Mucosa of descending colon (tissue), 3 donors: Measurements from ENCODE around the gene LBH. TPM values are rescaled to one million over a fixed set of nuclear protein-coding genes. Genes with fewer than 3 reads are reported as not detected.

Experiments
- ATAC-seq: fragments of 200-7000 bp; cut with Tn5 transposase; one replicate; pipeline ENCODE4 v1.9.1; 2020; ENCODE audit warnings: mild to moderate bottlenecking, moderate library complexity
- DNase-seq, 3 donors: peaks; one replicate each; pipeline ENCODE4 v3.0.0-alpha.2; 2020
- H3K36me3 ChIP-seq: fragments of 200-600 bp; one replicate; pipeline ENCODE4 v1.8.0; 2021; ENCODE audit warnings: low read depth, mild to moderate bottlenecking
- H3K4me1 ChIP-seq: fragments of 200-600 bp; one replicate; pipeline ENCODE4 v1.8.0; 2021; ENCODE audit warnings: low read depth, mild to moderate bottlenecking
- H3K4me3 ChIP-seq: fragments of 200-600 bp; one replicate; pipeline ENCODE4 v1.8.0; 2021; ENCODE audit warnings: mild to moderate bottlenecking
- H3K9me3 ChIP-seq: fragments of 200-600 bp; one replicate; pipeline ENCODE4 v1.8.0; 2021; ENCODE audit warnings: mild to moderate bottlenecking
- intact Hi-C, 2 donors: fragments of 100-400 bp; cut with DNase I in 1 of 2; cut with micrococcal nuclease in 1 of 2; formaldehyde crosslinking; loops; one replicate each; pipeline versions ENCODE4 v1.11.0 to v1.11.1; 2022; cut with DNase I, micrococcal nuclease
- total RNA-seq, 3 donors: library from RNA; stranded (reverse); fragmentation: NEBNext Ultra II Directional in 2 of 3; extraction: Animal tissue kit (Norgen Biotek cat#: 25700) in 2 of 3; gene quantifications; one replicate each; pipeline versions ENCODE4 v1.2.1 to v1.2.4, GENCODE V29; 2021 to 2023
- TF ChIP-seq, protein P1 (sequence below): fragments of 200-600 bp; IDR thresholded peaks from one replicate; pipeline ENCODE4 v1.8.0; 2022; ENCODE audit warnings: antibody characterized with exemption, mild to moderate bottlenecking
- donor health status: DM: no; HTN: no; CAD: no; lungs with moderate emphysema.
- donor health status: DM: no; HTN: no; CAD: no.
- donor health status: DM: no; HTN: yes; CAD: no.

The LBH gene
- total RNA-seq, 3 donors from 2014 or later, result 7.2 to 12.8 (median 12.4) TPM

DNA sequence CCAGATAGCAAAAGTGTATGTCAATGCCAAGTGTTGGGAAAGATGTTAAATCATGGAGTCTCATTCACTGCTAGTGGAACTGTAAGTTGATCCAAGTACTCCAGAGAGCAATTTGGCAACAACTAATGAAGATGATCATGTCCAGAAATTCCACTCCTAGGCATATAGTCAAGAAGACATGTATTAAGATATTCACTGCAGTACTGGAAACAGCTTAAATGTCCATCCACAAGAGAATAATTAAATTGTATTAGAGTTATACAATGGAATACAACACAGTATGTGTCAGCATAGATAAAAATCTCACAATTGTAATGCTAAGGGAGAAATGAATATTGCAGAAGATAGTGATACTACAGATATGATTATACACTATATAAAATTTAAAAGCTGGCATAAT, 15.2 kb upstream of the LBH start:
- no peaks in the 10 kb centered on the region for H3K9me3 ChIP-seq
- H3K4me3 ChIP-seq, result no peak overlapping the region
- no peak for ATAC-seq
- no peak for DNase-seq
- TF ChIP-seq, protein P1, sequence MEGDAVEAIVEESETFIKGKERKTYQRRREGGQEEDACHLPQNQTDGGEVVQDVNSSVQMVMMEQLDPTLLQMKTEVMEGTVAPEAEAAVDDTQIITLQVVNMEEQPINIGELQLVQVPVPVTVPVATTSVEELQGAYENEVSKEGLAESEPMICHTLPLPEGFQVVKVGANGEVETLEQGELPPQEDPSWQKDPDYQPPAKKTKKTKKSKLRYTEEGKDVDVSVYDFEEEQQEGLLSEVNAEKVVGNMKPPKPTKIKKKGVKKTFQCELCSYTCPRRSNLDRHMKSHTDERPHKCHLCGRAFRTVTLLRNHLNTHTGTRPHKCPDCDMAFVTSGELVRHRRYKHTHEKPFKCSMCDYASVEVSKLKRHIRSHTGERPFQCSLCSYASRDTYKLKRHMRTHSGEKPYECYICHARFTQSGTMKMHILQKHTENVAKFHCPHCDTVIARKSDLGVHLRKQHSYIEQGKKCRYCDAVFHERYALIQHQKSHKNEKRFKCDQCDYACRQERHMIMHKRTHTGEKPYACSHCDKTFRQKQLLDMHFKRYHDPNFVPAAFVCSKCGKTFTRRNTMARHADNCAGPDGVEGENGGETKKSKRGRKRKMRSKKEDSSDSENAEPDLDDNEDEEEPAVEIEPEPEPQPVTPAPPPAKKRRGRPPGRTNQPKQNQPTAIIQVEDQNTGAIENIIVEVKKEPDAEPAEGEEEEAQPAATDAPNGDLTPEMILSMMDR, result no peak
- peaks cover 15% of the 10 kb centered on the region for H3K4me1 ChIP-seq
- intact Hi-C loops, result no loop called here
- H3K36me3 ChIP-seq, result no peaks in the 10 kb centered on the region

DNA sequence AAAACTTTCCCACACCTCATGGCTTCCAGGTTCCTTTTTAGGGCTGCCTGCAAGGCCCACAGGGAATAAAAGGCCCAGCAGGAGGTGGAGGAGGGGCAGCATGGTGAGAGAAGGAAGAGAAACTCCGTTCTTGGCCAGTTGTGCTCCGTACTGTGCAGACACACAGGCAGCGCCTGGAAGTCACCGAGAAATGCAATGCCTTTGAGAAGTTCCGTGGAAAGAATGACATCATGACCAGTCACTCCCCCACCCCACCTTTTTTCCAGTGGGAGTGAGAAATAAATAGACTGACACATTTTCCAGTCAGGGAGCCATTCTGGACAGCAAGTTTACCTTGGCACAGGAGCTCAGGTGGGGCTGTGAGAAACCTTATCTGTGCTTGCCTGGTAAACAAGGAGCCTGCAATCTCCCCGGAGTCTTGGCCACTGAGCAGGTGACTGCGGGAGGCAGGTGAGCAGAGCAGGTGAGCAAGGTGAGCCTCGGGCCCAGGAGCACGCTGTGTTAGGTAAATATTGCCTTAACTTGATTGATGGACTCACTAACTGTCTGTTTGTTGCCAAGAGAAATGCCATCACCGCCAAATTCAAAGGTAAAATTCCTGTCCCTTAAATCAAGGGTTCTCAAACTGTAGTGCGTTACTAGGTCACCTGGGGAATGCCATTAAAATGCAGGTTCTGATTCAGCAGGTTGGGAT, 13.5 kb upstream of the LBH start:
- TF ChIP-seq, protein P1, result no peak
- Histone ChIP-seq H3K36me3 (no peaks in the 10 kb centered on the region), H3K9me3 (no peaks in the 10 kb centered on the region), H3K4me3 (no peak overlapping the region), H3K4me1 (peaks cover 15% of the 10 kb centered on the region)
- ATAC-seq, result peak; percentile 98
- DNase-seq, result peak; percentile 84 to 90 (median 85)
- intact Hi-C loops, result no loop called here

DNA sequence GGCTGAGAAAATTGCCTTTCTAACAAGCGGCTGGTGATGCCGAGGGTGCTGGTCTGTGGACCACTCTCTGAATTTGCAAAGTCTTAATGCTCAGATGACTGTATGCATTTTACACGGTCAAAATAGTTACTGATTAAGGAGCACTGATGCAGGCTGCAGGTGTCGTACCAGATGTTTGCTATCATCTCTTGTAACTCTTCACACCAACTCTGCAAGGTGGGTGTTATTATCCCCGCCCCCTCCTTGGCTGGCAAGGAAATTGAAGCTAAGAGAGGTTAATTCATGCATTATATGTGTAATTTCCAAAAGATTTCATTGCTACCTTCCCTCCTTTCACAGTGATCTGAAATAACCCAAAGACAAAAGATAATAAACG, 13.0 kb upstream of the LBH start:
- DNase-seq (no peak), ATAC-seq (no peak)
- H3K4me1 ChIP-seq, result peaks cover 15% of the 10 kb centered on the region
- no peak overlapping the region for H3K4me3 ChIP-seq
- no peaks in the 10 kb centered on the region for H3K9me3 ChIP-seq
- intact Hi-C loops, result no loop called here
- no peaks in the 10 kb centered on the region for H3K36me3 ChIP-seq
- TF ChIP-seq, protein P1, result no peak

DNA sequence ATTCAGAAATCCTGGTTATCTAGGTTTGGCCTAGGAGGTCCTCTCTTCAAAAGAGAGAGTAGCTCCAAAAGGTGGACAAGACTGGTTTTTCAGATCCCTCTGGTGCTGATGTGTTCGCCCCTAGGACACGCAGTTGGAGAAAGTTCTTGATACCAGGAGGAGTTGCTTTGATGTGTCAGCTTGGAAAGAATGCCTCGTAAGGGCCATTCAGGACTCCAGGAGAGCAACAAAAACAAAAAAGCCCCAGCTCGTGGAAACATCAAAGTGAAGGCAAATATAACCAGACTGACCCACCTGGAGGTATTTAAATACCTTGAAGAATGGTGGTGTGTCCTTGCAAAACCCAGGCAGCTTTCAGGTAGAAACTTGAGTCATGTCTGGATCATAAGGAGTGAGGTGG, 12.5 kb upstream of the LBH start:
- intact Hi-C loops, result no loop called here
- Histone ChIP-seq H3K36me3 (no peaks in the 10 kb centered on the region), H3K4me3 (no peak overlapping the region), H3K4me1 (peaks cover 18% of the 10 kb centered on the region), H3K9me3 (no peaks in the 10 kb centered on the region)
- TF ChIP-seq, protein P1, result no peak
- DNase-seq (no peak), ATAC-seq (no peak)

DNA sequence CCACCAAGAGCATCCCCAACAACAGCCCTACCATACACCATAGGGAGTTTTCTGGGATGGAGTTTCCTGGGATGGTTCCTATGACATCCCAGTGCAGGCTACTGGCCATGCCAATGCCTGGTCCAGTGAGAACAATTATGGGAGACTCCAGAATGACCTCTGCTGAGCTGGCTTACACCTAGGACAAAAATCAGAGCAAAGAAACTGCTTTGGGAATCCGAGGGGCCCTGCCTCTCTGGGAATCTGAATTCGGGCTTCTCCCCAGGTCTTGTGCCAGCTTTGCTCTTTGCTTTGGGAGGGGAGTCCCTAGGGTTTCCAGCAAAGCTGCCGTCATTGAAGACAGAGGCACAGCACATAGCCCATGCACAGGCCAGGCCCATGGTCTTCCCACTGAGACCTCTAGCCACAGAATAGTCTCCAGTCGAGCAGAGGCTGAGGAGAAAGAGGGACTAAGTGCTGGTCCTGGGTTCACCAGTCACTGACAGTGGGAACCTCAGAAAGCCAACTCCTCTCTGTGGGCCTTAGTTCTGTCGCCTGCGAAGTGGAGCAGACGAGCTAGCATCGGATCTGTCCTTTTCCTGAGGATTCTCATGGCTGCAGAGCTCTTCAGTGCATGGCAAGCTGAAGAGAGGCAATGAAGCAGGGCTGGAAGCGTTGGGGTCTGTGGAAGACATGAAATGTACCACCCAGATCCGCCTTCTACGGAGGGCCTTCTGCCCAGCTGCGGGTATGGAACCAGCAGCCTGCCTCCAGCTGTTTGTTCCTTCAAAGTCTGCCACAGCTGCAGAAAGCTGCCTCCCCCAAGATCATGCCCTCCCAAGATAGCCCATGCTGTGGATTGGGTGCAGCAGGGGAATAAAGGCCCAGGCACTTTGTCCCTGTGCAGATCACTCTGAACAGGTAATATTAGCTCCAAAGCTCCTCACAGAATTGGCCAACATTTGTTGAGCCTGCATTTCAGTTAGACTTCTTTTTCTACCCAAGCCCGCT, 11.2 kb upstream of the LBH start:
- no peak for ATAC-seq
- Histone ChIP-seq H3K36me3 (no peaks in the 10 kb centered on the region), H3K4me3 (no peak overlapping the region), H3K9me3 (no peaks in the 10 kb centered on the region), H3K4me1 (peaks cover 28% of the 10 kb centered on the region)
- intact Hi-C loops, result no loop called here
- no peak for DNase-seq
- TF ChIP-seq, protein P1, result no peak
